SK-N-SH (cell line): ENCODE measurements around the gene ZYG11B. TPM values are rescaled to one million over a fixed set of nuclear protein-coding genes. Genes with fewer than 3 reads are reported as not detected.
"Not testable (repeated sequence)": the region's sequence is repeated elsewhere in the genome, so short reads cannot be mapped to it uniquely, and the experiment has no call there.

ENCODE experiments used
- CTCF ChIA-PET: fragments of 300-600, 350-600 bp; formaldehyde crosslinking; extraction: SDS; loops from one replicate; lab custom pipeline; 2021; lab: Yijun Ruan, JAX
- POLR2A ChIA-PET: fragments of 350-600 bp; sonication (Branson Sonifier 250); formaldehyde crosslinking; extraction: SDS; loops from one replicate; lab custom pipeline; 2020; ENCODE audit warnings: antibody characterized with exemption, inconsistent platforms; lab: Yijun Ruan, JAX
- DNase-seq: peaks from one replicate; pipeline ENCODE4 v3.0.0; 2012
- H2AFZ ChIP-seq: fragments of 200-600 bp; sonication (generic); 2 replicates; pipeline ENCODE4 v1.8.1; 2016; ENCODE audit warnings: antibody characterized with exemption, mild to moderate bottlenecking, low read depth
- H3F3A ChIP-seq: fragments of 200-600 bp; sonication (generic); replicated peaks from 2 replicates; pipeline ENCODE3; 2016; ENCODE audit warnings: antibody characterized with exemption, mild to moderate bottlenecking; ENCODE audit not compliant: insufficient read depth
- H3K27ac ChIP-seq, 2 experiments: fragments of 200-500 bp in 1 of 2; fragments of 200-600 bp in 1 of 2; sonication (Bioruptor generic) in 1 of 2; sonication (generic), shearing (Covaris generic) in 1 of 2; 2 replicates each; pipeline versions ENCODE4 v1.5.1 to v1.6.1; 2014 to 2016; ENCODE audit warnings: low read depth in 2 of 2, inconsistent platforms in 1 of 2, low read length in 1 of 2, mild to moderate bottlenecking in 1 of 2, mixed read lengths in 1 of 2
- H3K27me3 ChIP-seq: fragments of 200-600 bp; sonication (generic), shearing (Covaris generic); 2 replicates; pipeline ENCODE4 v1.6.1; 2016; ENCODE audit warnings: mixed run types; ENCODE audit not compliant: insufficient read depth
- H3K36me3 ChIP-seq, 2 experiments: fragments of 200-500 bp in 1 of 2; fragments of 200-600 bp in 1 of 2; sonication (Bioruptor generic) in 1 of 2; sonication (generic) in 1 of 2; replicated peaks in 1 of 2; 2 replicates each; pipeline versions ENCODE3 to v1.5.1; 2014 to 2016; ENCODE audit warnings: low read length in 1 of 2, mild to moderate bottlenecking in 1 of 2; ENCODE audit not compliant: insufficient read depth in 2 of 2, control insufficient read depth in 1 of 2
- H3K4me1 ChIP-seq, 2 experiments: fragments of 200-500 bp in 1 of 2; fragments of 200-600 bp in 1 of 2; sonication (Bioruptor generic) in 1 of 2; sonication (generic), shearing (Covaris generic) in 1 of 2; 2 replicates each; pipeline versions ENCODE4 v1.5.1 to v1.6.1; 2014 to 2016; ENCODE audit warnings: low read depth in 1 of 2, low read length in 1 of 2, mixed run types in 1 of 2; ENCODE audit not compliant: insufficient read depth in 2 of 2, control insufficient read depth in 1 of 2
- H3K4me2 ChIP-seq: fragments of 200-600 bp; sonication (generic), shearing (Covaris generic); 2 replicates; pipeline ENCODE4 v1.6.1; 2017; ENCODE audit warnings: mixed run types
- H3K4me3 ChIP-seq, 2 experiments: fragments of 200-500 bp in 1 of 2; fragments of 200-600 bp in 1 of 2; sonication (Bioruptor generic) in 1 of 2; sonication (generic), shearing (Covaris generic) in 1 of 2; 2 replicates each; pipeline versions ENCODE4 v1.5.1 to v1.8.1; 2014 to 2016; ENCODE audit warnings: low read depth in 2 of 2, inconsistent platforms in 1 of 2, low read length in 1 of 2, mild to moderate bottlenecking in 1 of 2, mixed read lengths in 1 of 2, moderate library complexity in 1 of 2
- H3K79me2 ChIP-seq: fragments of 200-600 bp; sonication (generic); 2 replicates; pipeline ENCODE4 v1.8.1; 2017; ENCODE audit warnings: mild to moderate bottlenecking; ENCODE audit not compliant: insufficient read depth
- H3K9ac ChIP-seq: fragments of 200-600 bp; sonication (generic); 2 replicates; pipeline ENCODE4 v1.6.1; 2017; ENCODE audit warnings: mixed run types
- H3K9me2 ChIP-seq: fragments of 200-600 bp; sonication (generic); 2 replicates; pipeline ENCODE4 v1.6.1; 2017; ENCODE audit warnings: mixed run types
- H3K9me3 ChIP-seq: fragments of 200-600 bp; sonication (generic); 2 replicates; pipeline ENCODE4 v1.6.1; 2017; ENCODE audit warnings: mixed run types, mild to moderate bottlenecking, moderate library complexity
- H4K20me1 ChIP-seq: fragments of 200-600 bp; sonication (generic); 2 replicates; pipeline ENCODE4 v1.6.1; 2017; ENCODE audit warnings: mild to moderate bottlenecking, mixed run types; ENCODE audit not compliant: insufficient read depth
- MXI1 ChIP-seq: IDR thresholded peaks from 2 replicates; pipeline ENCODE4 v1.6.1; 2012; ENCODE audit warnings: mild to moderate bottlenecking, low read depth, low read length, improper control_type of control experiment
- RAD21 ChIP-seq: IDR thresholded peaks from 2 replicates; pipeline ENCODE4 v1.6.1; 2012; ENCODE audit warnings: mild to moderate bottlenecking, low read length
- WGBS: methylation state at CpG from one replicate; pipeline ENCODE4 v1.1.6; 2017; ENCODE audit warnings: low lambda C conversion rate; 5-methylcytosine and 5-hydroxymethylcytosine counted together
- polyA plus RNA-seq, 3 experiments: library from polyadenylated mRNA; depleted of rRNA; stranded (reverse); fragments of >200 nt; gene quantifications; 2 replicates each; pipeline ENCODE4 v1.2.3, GENCODE V29; 2012
- TF ChIP-seq, protein P1 (sequence below): fragments of 200-600 bp; sonication (generic); IDR thresholded peaks from 2 replicates; pipeline ENCODE4 v1.6.1; 2017; ENCODE audit warnings: antibody characterized with exemption, mild to moderate bottlenecking, moderate library complexity

The ZYG11B gene
- polyA plus RNA-seq, 1 of the 3 experiments (the other 2 are of a cell fraction): 5.8 TPM

- Histone ChIP-seq H3K4me3 (no peak overlapping the region), H3K4me2 (no peak overlapping the region), H3K27ac (no peak overlapping the region), H3K4me1 (peaks cover 3 to 11% of the 10 kb centered on the region in 2 experiments; a peak in 2 of 4 replicates), H3K27me3 (no peaks in the 10 kb centered on the region), H3K9ac (no peak overlapping the region), H3K36me3 (no peaks in the 10 kb centered on the region), H4K20me1 (peaks cover 14% of the 10 kb centered on the region; the same call in 1 of the 2 replicates), H2AFZ (no peak overlapping the region), H3K79me2 (peaks cover 73% of the 10 kb centered on the region), H3K9me2 (no peaks in the 10 kb centered on the region), H3K9me3 (no peaks in the 10 kb centered on the region), H3F3A (peaks cover 4% of the 10 kb centered on the region)
- POLR2A ChIA-PET: no interaction called here
- CTCF ChIA-PET: interaction anchor here (0.6 to 2.0 kb wide), 5 partner anchors 13 to 642 kb away, joined by 3 to 6 read pairs (median 3); no protein-coding TSS in a partner anchor
- DNase-seq: no peak
- no peak for TF ChIP-seq MXI1
- TF ChIP-seq, protein P1, sequence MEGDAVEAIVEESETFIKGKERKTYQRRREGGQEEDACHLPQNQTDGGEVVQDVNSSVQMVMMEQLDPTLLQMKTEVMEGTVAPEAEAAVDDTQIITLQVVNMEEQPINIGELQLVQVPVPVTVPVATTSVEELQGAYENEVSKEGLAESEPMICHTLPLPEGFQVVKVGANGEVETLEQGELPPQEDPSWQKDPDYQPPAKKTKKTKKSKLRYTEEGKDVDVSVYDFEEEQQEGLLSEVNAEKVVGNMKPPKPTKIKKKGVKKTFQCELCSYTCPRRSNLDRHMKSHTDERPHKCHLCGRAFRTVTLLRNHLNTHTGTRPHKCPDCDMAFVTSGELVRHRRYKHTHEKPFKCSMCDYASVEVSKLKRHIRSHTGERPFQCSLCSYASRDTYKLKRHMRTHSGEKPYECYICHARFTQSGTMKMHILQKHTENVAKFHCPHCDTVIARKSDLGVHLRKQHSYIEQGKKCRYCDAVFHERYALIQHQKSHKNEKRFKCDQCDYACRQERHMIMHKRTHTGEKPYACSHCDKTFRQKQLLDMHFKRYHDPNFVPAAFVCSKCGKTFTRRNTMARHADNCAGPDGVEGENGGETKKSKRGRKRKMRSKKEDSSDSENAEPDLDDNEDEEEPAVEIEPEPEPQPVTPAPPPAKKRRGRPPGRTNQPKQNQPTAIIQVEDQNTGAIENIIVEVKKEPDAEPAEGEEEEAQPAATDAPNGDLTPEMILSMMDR: peak; percentile 51
- TF ChIP-seq RAD21: peak; percentile 46
Measured at GRCh38 chr1:52748119-52748518, 21.9 kb downstream of the ZYG11B start.

DNA sequence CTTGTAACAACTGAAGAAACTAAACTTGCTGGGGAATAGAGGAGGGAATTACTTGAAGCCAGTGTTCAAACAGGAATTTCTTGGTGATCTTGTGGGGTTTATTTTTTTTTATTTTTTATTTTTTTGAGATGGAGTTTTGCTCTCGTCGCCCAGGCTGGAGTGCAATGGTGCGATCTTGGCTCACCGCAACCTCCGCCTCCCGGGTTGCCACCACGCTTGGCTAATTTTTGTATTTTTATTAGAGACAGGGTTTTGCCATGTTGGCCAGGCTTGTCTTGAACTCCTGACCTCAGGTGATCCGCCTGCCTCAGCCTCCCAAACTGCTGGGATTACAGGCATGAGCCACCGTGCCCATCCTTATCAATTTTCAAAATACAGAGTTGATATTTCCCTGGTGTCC lies 23.2 kb downstream of the ZYG11B start:
- 97% methylated on average over 9 of the region's 9 CpGs for WGBS
- Histone ChIP-seq H3K79me2 (peaks cover 76% of the 10 kb centered on the region), H4K20me1 (peaks cover 14% of the 10 kb centered on the region; the same call in 1 of the 2 replicates), H3K4me1 (peaks cover 3 to 11% of the 10 kb centered on the region in 2 experiments; a peak in 2 of 4 replicates)
- POLR2A ChIA-PET, H3K4me2 ChIP-seq, DNase-seq, H3K36me3 ChIP-seq, H3K27ac ChIP-seq, H3F3A ChIP-seq, H3K4me3 ChIP-seq, H3K9me3 ChIP-seq, CTCF ChIA-PET, H3K9ac ChIP-seq, H3K27me3 ChIP-seq, H2AFZ ChIP-seq, H3K9me2 ChIP-seq: not testable (repeated sequence)

DNA sequence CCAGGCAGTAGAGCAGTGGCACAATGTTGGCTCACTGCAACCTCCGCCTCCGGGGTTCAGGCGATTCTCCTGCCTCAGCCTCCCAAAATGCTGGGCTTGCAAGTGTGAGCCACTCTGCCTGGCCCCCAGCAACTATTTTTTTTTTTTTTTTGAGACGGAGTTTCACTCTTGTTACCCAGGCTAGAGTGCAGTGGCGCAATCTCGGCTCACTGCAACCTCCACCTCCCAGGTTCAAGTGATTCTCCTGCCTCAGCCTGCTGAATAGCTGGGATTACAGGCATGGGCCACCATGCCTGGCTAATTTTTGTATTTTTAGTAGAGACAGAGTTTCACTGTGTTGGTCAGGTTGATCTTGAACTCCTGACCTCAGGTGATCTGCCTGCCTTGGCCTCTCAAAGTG lies 23.9 kb downstream of the ZYG11B start:
- Histone ChIP-seq H4K20me1 (peaks cover 14% of the 10 kb centered on the region; the same call in 1 of the 2 replicates), H3K79me2 (peaks cover 76% of the 10 kb centered on the region), H3K4me1 (peaks cover 3 to 11% of the 10 kb centered on the region in 2 experiments; a peak in 2 of 4 replicates)
- H3K9ac ChIP-seq, H3K9me3 ChIP-seq, H3K36me3 ChIP-seq, H3K9me2 ChIP-seq, H3F3A ChIP-seq, H2AFZ ChIP-seq, H3K27me3 ChIP-seq, H3K4me3 ChIP-seq, DNase-seq, POLR2A ChIA-PET, H3K4me2 ChIP-seq, H3K27ac ChIP-seq: not testable (repeated sequence)
- WGBS: 98% methylated on average over 6 of the region's 6 CpGs
- CTCF ChIA-PET: interaction anchor here (1.5 kb wide), 1 partner anchor 62 kb away, joined by 4 read pairs; no protein-coding TSS in a partner anchor
